ENCODE results near the gene ALKBH2.

The ALKBH2 gene

GRCh38 chr12:109120095-109120494, 26.8 kb upstream of the ALKBH2 start (continued):
- TF ChIP-seq TSHZ2 (CRISPR knock-in tag; IDR thresholded peaks at IDR 0.05): no peak
- TF ChIP-seq ARNTL (CRISPR knock-in tag; IDR thresholded peaks at IDR 0.05; ENCODE audit: borderline replicate concordance, low read depth): no peak
- TF ChIP-seq ZNF8 (CRISPR knock-in tag; IDR thresholded peaks at IDR 0.05): no peak
- no peak for TF ChIP-seq ZNF70 (CRISPR knock-in tag; IDR thresholded peaks at IDR 0.05)
- no peak for TF ChIP-seq ZC3H10 (CRISPR knock-in tag; IDR thresholded peaks at IDR 0.05)

- no peak for TF ChIP-seq ZNF70 (CRISPR knock-in tag; IDR thresholded peaks at IDR 0.05)
- TF ChIP-seq ZC3H10 (CRISPR knock-in tag; IDR thresholded peaks at IDR 0.05): no peak
- no peak for TF ChIP-seq ISL1 (CRISPR knock-in tag; IDR thresholded peaks at IDR 0.05)
- TF ChIP-seq ZNF565 (CRISPR knock-in tag; conservative IDR thresholded peaks at IDR 0.05; ENCODE audit: low read depth): no peak
- TF ChIP-seq SNAI2 (CRISPR knock-in tag; IDR thresholded peaks at IDR 0.05): no peak
- no peak for TF ChIP-seq TSHZ2 (CRISPR knock-in tag; IDR thresholded peaks at IDR 0.05)
- no peak for TF ChIP-seq PPARA (CRISPR knock-in tag; IDR thresholded peaks at IDR 0.05; ENCODE audit: borderline replicate concordance)
- TF ChIP-seq ZNF8 (CRISPR knock-in tag; IDR thresholded peaks at IDR 0.05): no peak
- no peak for TF ChIP-seq ZFP3 (CRISPR knock-in tag; IDR thresholded peaks at IDR 0.05)
- no peak for TF ChIP-seq OSR1 (CRISPR knock-in tag; IDR thresholded peaks at IDR 0.05)
- TF ChIP-seq, protein P1, sequence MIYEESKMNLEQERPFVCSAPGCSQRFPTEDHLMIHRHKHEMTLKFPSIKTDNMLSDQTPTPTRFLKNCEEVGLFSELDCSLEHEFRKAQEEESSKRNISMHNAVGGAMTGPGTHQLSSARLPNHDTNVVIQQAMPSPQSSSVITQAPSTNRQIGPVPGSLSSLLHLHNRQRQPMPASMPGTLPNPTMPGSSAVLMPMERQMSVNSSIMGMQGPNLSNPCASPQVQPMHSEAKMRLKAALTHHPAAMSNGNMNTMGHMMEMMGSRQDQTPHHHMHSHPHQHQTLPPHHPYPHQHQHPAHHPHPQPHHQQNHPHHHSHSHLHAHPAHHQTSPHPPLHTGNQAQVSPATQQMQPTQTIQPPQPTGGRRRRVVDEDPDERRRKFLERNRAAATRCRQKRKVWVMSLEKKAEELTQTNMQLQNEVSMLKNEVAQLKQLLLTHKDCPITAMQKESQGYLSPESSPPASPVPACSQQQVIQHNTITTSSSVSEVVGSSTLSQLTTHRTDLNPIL (CRISPR knock-in tag; IDR thresholded peaks at IDR 0.05; ENCODE audit: low read depth): no peak
- TF ChIP-seq TCF4 (CRISPR knock-in tag; IDR thresholded peaks at IDR 0.05; ENCODE audit: borderline replicate concordance): no peak
- TF ChIP-seq ZFP30 (CRISPR knock-in tag; IDR thresholded peaks at IDR 0.05): no peak
- TF ChIP-seq ESRRG (CRISPR knock-in tag; IDR thresholded peaks at IDR 0.05): no peak
- no peak for TF ChIP-seq ARNTL (CRISPR knock-in tag; IDR thresholded peaks at IDR 0.05; ENCODE audit: borderline replicate concordance, low read depth)
- TF ChIP-seq, protein P2, sequence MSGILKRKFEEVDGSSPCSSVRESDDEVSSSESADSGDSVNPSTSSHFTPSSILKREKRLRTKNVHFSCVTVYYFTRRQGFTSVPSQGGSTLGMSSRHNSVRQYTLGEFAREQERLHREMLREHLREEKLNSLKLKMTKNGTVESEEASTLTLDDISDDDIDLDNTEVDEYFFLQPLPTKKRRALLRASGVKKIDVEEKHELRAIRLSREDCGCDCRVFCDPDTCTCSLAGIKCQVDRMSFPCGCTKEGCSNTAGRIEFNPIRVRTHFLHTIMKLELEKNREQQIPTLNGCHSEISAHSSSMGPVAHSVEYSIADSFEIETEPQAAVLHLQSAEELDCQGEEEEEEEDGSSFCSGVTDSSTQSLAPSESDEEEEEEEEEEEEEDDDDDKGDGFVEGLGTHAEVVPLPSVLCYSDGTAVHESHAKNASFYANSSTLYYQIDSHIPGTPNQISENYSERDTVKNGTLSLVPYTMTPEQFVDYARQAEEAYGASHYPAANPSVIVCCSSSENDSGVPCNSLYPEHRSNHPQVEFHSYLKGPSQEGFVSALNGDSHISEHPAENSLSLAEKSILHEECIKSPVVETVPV (CRISPR knock-in tag; IDR thresholded peaks at IDR 0.05): no peak
- TF ChIP-seq RARB (CRISPR knock-in tag; IDR thresholded peaks at IDR 0.05): no peak
- ATAC-seq: no peak
These were observed 23.3 kb upstream of the ALKBH2 start for GRCh38 chr12:109116611-109116949.

GRCh38 chr12:109115758-109116610, 22.7 kb upstream of the ALKBH2 start, which contains the start of gene ACACB:
ACACB (plus strand) TSS chr12:109116587; CDS start chr12:109139406, 22,819 bp downstream.
- TF ChIP-seq ISL1 (CRISPR knock-in tag; IDR thresholded peaks at IDR 0.05): 0 out of 2 replicates have a peak, but pooled peaks have one; percentile 12
- no peak for TF ChIP-seq SNAI2 (CRISPR knock-in tag; IDR thresholded peaks at IDR 0.05)
- ATAC-seq: no peak

DNA sequence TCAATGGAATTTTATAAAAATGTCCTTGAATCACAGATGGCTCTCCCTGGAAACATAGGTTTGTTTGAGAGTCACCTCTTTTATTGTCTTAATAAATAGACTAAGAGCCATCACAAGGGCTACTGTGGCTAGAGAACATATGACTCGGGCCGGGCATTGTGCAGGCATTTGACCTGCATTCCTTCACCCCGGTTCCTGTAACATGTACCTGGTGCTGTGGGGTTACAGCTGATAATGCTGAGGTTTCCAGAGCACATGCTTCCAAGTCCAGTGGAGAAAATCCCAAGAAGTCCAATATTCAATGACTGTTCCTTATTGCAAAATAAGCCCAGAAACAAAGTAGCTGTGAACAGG, 22.1 kb upstream of the ALKBH2 start:
- TF ChIP-seq ZNF8 (CRISPR knock-in tag; IDR thresholded peaks at IDR 0.05) (no peak), CSDC2 (CRISPR knock-in tag; IDR thresholded peaks at IDR 0.05) (no peak), RARB (CRISPR knock-in tag; IDR thresholded peaks at IDR 0.05) (no peak), GLIS3 (CRISPR knock-in tag; IDR thresholded peaks at IDR 0.05) (no peak), PPARA (CRISPR knock-in tag; IDR thresholded peaks at IDR 0.05; ENCODE audit: borderline replicate concordance) (no peak), SNAI2 (CRISPR knock-in tag; IDR thresholded peaks at IDR 0.05) (no peak), ZNF565 (CRISPR knock-in tag; conservative IDR thresholded peaks at IDR 0.05; ENCODE audit: low read depth) (no peak)
- TF ChIP-seq, protein P1 (CRISPR knock-in tag; IDR thresholded peaks at IDR 0.05; ENCODE audit: low read depth): no peak
- TF ChIP-seq, protein P3, sequence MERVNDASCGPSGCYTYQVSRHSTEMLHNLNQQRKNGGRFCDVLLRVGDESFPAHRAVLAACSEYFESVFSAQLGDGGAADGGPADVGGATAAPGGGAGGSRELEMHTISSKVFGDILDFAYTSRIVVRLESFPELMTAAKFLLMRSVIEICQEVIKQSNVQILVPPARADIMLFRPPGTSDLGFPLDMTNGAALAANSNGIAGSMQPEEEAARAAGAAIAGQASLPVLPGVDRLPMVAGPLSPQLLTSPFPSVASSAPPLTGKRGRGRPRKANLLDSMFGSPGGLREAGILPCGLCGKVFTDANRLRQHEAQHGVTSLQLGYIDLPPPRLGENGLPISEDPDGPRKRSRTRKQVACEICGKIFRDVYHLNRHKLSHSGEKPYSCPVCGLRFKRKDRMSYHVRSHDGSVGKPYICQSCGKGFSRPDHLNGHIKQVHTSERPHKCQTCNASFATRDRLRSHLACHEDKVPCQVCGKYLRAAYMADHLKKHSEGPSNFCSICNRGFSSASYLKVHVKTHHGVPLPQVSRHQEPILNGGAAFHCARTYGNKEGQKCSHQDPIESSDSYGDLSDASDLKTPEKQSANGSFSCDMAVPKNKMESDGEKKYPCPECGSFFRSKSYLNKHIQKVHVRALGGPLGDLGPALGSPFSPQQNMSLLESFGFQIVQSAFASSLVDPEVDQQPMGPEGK (CRISPR knock-in tag; IDR thresholded peaks at IDR 0.05; ENCODE audit: borderline replicate concordance): no peak
- TF ChIP-seq, protein P4, sequence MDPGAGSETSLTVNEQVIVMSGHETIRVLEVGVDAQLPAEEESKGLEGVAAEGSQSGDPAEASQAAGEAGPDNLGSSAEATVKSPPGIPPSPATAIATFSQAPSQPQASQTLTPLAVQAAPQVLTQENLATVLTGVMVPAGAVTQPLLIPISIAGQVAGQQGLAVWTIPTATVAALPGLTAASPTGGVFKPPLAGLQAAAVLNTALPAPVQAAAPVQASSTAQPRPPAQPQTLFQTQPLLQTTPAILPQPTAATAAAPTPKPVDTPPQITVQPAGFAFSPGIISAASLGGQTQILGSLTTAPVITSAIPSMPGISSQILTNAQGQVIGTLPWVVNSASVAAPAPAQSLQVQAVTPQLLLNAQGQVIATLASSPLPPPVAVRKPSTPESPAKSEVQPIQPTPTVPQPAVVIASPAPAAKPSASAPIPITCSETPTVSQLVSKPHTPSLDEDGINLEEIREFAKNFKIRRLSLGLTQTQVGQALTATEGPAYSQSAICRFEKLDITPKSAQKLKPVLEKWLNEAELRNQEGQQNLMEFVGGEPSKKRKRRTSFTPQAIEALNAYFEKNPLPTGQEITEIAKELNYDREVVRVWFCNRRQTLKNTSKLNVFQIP (CRISPR knock-in tag; IDR thresholded peaks at IDR 0.05; ENCODE audit: borderline replicate concordance, low read depth): no peak
- ATAC-seq: no peak
